H9 (cell line): ENCODE measurements around the gene ITGB6. TPM values are rescaled to one million over a fixed set of nuclear protein-coding genes. Genes with fewer than 3 reads are reported as not detected.
A peak's percentile ranks its signal among the peaks of the same experiment; 100 is the strongest.

ENCODE experiments used
- DNase-seq: peaks from one replicate; pipeline ENCODE4 v3.0.0-alpha.2; 2017
- H2AFZ ChIP-seq: one replicate; pipeline ENCODE4 v1.6.1; 2013; ENCODE audit warnings: mild to moderate bottlenecking, low read length, control low read depth, moderate library complexity
- H2AK5ac ChIP-seq: 2 replicates; pipeline ENCODE4 v1.6.1; 2013; ENCODE audit warnings: low read length, control low read depth, mixed read lengths; ENCODE audit not compliant: insufficient read length
- H2BK120ac ChIP-seq: one replicate; pipeline ENCODE4 v1.6.1; 2013; ENCODE audit warnings: low read depth, mild to moderate bottlenecking, low read length, control low read depth, inconsistent platforms; ENCODE audit not compliant: poor library complexity, severe bottlenecking
- H2BK12ac ChIP-seq: 2 replicates; pipeline ENCODE4 v1.6.1; 2013; ENCODE audit warnings: low read length, control low read depth, mixed read lengths, low read depth; ENCODE audit not compliant: insufficient read length
- H2BK15ac ChIP-seq: 2 replicates; pipeline ENCODE4 v1.6.1; 2013; ENCODE audit warnings: low read depth, low read length, control low read depth
- H2BK20ac ChIP-seq: one replicate; pipeline ENCODE4 v1.6.1; 2013; ENCODE audit warnings: low read depth, mild to moderate bottlenecking, low read length, control low read depth, inconsistent platforms; ENCODE audit not compliant: poor library complexity, severe bottlenecking
- H2BK5ac ChIP-seq: 2 replicates; pipeline ENCODE4 v1.6.1; 2013; ENCODE audit warnings: low read length, control low read depth, mixed read lengths; ENCODE audit not compliant: insufficient read length
- H3K14ac ChIP-seq: 2 replicates; pipeline ENCODE4 v1.6.1; 2013; ENCODE audit warnings: low read length, control low read depth; ENCODE audit not compliant: insufficient read depth
- H3K18ac ChIP-seq: 2 replicates; pipeline ENCODE4 v1.6.1; 2013; ENCODE audit warnings: low read depth, mild to moderate bottlenecking, mixed read lengths, low read length, control low read depth; ENCODE audit not compliant: insufficient read length
- H3K23ac ChIP-seq: 2 replicates; pipeline ENCODE4 v1.6.1; 2013; ENCODE audit warnings: low read length, control low read depth, mixed read lengths, low read depth; ENCODE audit not compliant: insufficient read length
- H3K23me2 ChIP-seq: 2 replicates; pipeline ENCODE4 v1.6.1; 2013; ENCODE audit warnings: low read depth, mild to moderate bottlenecking, mixed read lengths, low read length, control low read depth; ENCODE audit not compliant: insufficient read length, poor library complexity, severe bottlenecking
- H3K27ac ChIP-seq: 2 replicates; pipeline ENCODE4 v1.5.1; 2013; ENCODE audit warnings: low read length, control low read depth, mixed read lengths, low read depth; ENCODE audit not compliant: insufficient read length
- H3K27me3 ChIP-seq: 2 replicates; pipeline ENCODE4 v1.6.1; 2013; ENCODE audit warnings: low read length, control low read depth, inconsistent platforms; ENCODE audit not compliant: insufficient read depth
- H3K4ac ChIP-seq: 2 replicates; pipeline ENCODE4 v1.6.1; 2013; ENCODE audit warnings: low read depth, mild to moderate bottlenecking, control low read depth, inconsistent platforms, low read length, moderate library complexity
- H3K4me1 ChIP-seq: 2 replicates; pipeline ENCODE4 v1.6.1; 2013; ENCODE audit warnings: low read length, control low read depth, inconsistent platforms; ENCODE audit not compliant: insufficient read depth
- H3K4me2 ChIP-seq: 2 replicates; pipeline ENCODE4 v1.6.1; 2013; ENCODE audit warnings: low read length, control low read depth, mixed read lengths; ENCODE audit not compliant: insufficient read length, insufficient read depth
- H3K56ac ChIP-seq: 2 replicates; pipeline ENCODE4 v1.6.1; 2013; ENCODE audit warnings: low read depth, mild to moderate bottlenecking, mixed read lengths, low read length, control low read depth; ENCODE audit not compliant: insufficient read length
- H3K79me1 ChIP-seq: 2 replicates; pipeline ENCODE4 v1.6.1; 2013; ENCODE audit warnings: low read depth, mild to moderate bottlenecking, moderate library complexity, low read length, control low read depth, inconsistent platforms; ENCODE audit not compliant: insufficient read depth, poor library complexity, severe bottlenecking
- H3K79me2 ChIP-seq: 2 replicates; pipeline ENCODE4 v1.6.1; 2013; ENCODE audit warnings: low read length, control low read depth, inconsistent platforms; ENCODE audit not compliant: insufficient read depth
- H3K9ac ChIP-seq: 2 replicates; pipeline ENCODE4 v1.6.1; 2013; ENCODE audit warnings: low read length, control low read depth, mixed read lengths; ENCODE audit not compliant: insufficient read length; ENCODE audit errors: extremely low read depth
- H3K9me3 ChIP-seq: one replicate; pipeline ENCODE4 v1.6.1; 2013; ENCODE audit warnings: low read depth, low read length, inconsistent platforms; ENCODE audit not compliant: control insufficient read depth
- H3T11ph ChIP-seq: one replicate; pipeline ENCODE4 v1.6.1; 2013; ENCODE audit warnings: mild to moderate bottlenecking, low read length, control low read depth, inconsistent platforms
- H4K20me1 ChIP-seq: one replicate; pipeline ENCODE4 v1.6.1; 2013; ENCODE audit not compliant: control insufficient read depth, insufficient read length, insufficient read depth
- H4K5ac ChIP-seq: 2 replicates; pipeline ENCODE4 v1.6.1; 2013; ENCODE audit warnings: low read depth, mild to moderate bottlenecking, mixed read lengths, low read length, control low read depth; ENCODE audit not compliant: insufficient read length
- H4K8ac ChIP-seq: replicated peaks from 2 replicates; pipeline ENCODE4 v1.6.1; 2013; ENCODE audit warnings: low read length, control low read depth, mixed read lengths, low read depth; ENCODE audit not compliant: insufficient read length
- H4K91ac ChIP-seq: 2 replicates; pipeline ENCODE4 v1.6.1; 2013; ENCODE audit warnings: low read depth, mild to moderate bottlenecking, moderate library complexity, mixed read lengths, low read length, control low read depth; ENCODE audit not compliant: insufficient read length
- H3K27ac Mint-ChIP-seq, 3 experiments: 2 replicates in 2 of 3; 3 replicates in 1 of 3; pipeline ENCODE4 v1.8.0; 2020 to 2021; ENCODE audit warnings: mixed read lengths in 3 of 3, mild to moderate bottlenecking in 1 of 3, moderate library complexity in 1 of 3
- H3K27me3 Mint-ChIP-seq: 2 replicates; pipeline ENCODE4 v1.8.0; 2021; ENCODE audit warnings: low read depth, mild to moderate bottlenecking, moderate library complexity, mixed read lengths
- H3K36me3 Mint-ChIP-seq, 3 experiments: 2 replicates in 2 of 3; 3 replicates in 1 of 3; pipeline ENCODE4 v1.8.0; 2020 to 2021; ENCODE audit warnings: low read depth in 3 of 3, mixed read lengths in 3 of 3; ENCODE audit not compliant: insufficient read depth in 1 of 3
- H3K4me1 Mint-ChIP-seq, 2 experiments: 2 replicates each; pipeline ENCODE4 v1.8.0; 2020; ENCODE audit warnings: mixed read lengths in 2 of 2
- H3K4me3 Mint-ChIP-seq, 2 experiments: 2 replicates in 1 of 2; 3 replicates in 1 of 2; pipeline ENCODE4 v1.8.0; 2020 to 2021; ENCODE audit warnings: mild to moderate bottlenecking in 2 of 2, mixed read lengths in 2 of 2, moderate library complexity in 1 of 2
- H3K9me3 Mint-ChIP-seq, 2 experiments: 2 replicates in 1 of 2; 3 replicates in 1 of 2; pipeline ENCODE4 v1.8.0; 2020; ENCODE audit warnings: mild to moderate bottlenecking in 2 of 2, mixed read lengths in 2 of 2, moderate library complexity in 1 of 2
- CTCF ChIP-seq: fragments of 200-600 bp; sonication (generic); conservative IDR thresholded peaks from 3 replicates; pipeline ENCODE4 v1.8.0; 2021; ENCODE audit warnings: antibody characterized with exemption, mild to moderate bottlenecking
- WGBS: extraction: QIAGEN DNeasy Blood & Tissue Kit; methylation state at CpG from one replicate; pipeline ENCODE4 v1.1.7; 2013; ENCODE audit warnings: missing lambda C conversion rate, low lambda C conversion rate, mixed read lengths; ENCODE audit not compliant: insufficient read length; ENCODE audit errors: extremely low coverage; 5-methylcytosine and 5-hydroxymethylcytosine counted together
- total RNA-seq: library from RNA; stranded (reverse); gene quantifications from 2 replicates; pipeline ENCODE4 v1.2.1, GENCODE V29; 2021

The ITGB6 gene
- total RNA-seq, 1 experiment from 2014 or later = not detected

GRCh38 chr2:160203422-160203821, 3.4 kb upstream of the ITGB6 start:
- Histone ChIP-seq H2BK120ac (no peak overlapping the region), H3K4me1 (no peaks in the 10 kb centered on the region), H3K79me2 (no peaks in the 10 kb centered on the region), H3K4me2 (no peak overlapping the region), H3K56ac (no peak overlapping the region), H2BK15ac (no peak overlapping the region), H3K9ac (no peak overlapping the region), H4K20me1 (no peaks in the 10 kb centered on the region), H3K27me3 (no peaks in the 10 kb centered on the region), H3K4ac (no peak overlapping the region), H2BK5ac (no peak overlapping the region), H2AK5ac (no peak overlapping the region), H2AFZ (no peak overlapping the region), H3T11ph (no peak overlapping the region), H3K27ac (no peak overlapping the region), H4K91ac (no peak overlapping the region), H2BK20ac (no peak overlapping the region), H4K8ac (no peak overlapping the region), H3K9me3 (no peaks in the 10 kb centered on the region), H3K79me1 (no peaks in the 10 kb centered on the region), H3K18ac (no peak overlapping the region), H3K23ac (no peak overlapping the region), H4K5ac (no peak overlapping the region), H3K23me2 (no peaks in the 10 kb centered on the region), H3K14ac (no peak overlapping the region), H2BK12ac (no peak overlapping the region)
- no peak overlapping the region for H3K4me3 Mint-ChIP-seq
- H3K9me3 Mint-ChIP-seq = peaks cover 0 to 11% of the 10 kb centered on the region in 2 experiments; a peak in 2 of 5 replicates
- DNase-seq = no peak
- 0 out of 4 replicates have a peak, but pooled peaks cover 0 to 2% of the 10 kb centered on the region in 2 experiments for H3K4me1 Mint-ChIP-seq
- H3K27me3 Mint-ChIP-seq = 0 out of 2 replicates have a peak, but pooled peaks cover 3% of the 10 kb centered on the region
- peak overlapping the region in 2 of 3 experiments; percentile 2 to 34; a peak in 1 of 7 replicates for H3K27ac Mint-ChIP-seq
- H3K36me3 Mint-ChIP-seq = peaks cover 0 to 12% (median 0%) of the 10 kb centered on the region in 3 experiments; a peak in 4 of 7 replicates
- no CpG with 5 or more reads among the region's 3 CpGs for WGBS
- TF ChIP-seq CTCF = no peak
